NCI-H2196 (cell line): Measurements from ENCODE around the gene SPDYE1.
"Not testable (repeated sequence)": the region's sequence is repeated elsewhere in the genome, so short reads cannot be mapped to it uniquely, and the experiment has no call there.

Experiments used
- DNase-seq: peaks from one replicate; lab custom pipeline; 2025; ENCODE audit not compliant: unreplicated experiment; lab: John Stamatoyannopoulos, UW

The SPDYE1 gene

GRCh38 chr7:43990829-43991228, 6.9 kb upstream of the SPDYE1 start:
- not testable (repeated sequence) for DNase-seq

GRCh38 chr7:43992896-43993295, 4.8 kb upstream of the SPDYE1 start:
- DNase-seq: not testable (repeated sequence)

- not testable (repeated sequence) for DNase-seq
Measured at GRCh38 chr7:43994681-43995080, 3.0 kb upstream of the SPDYE1 start.

GRCh38 chr7:44012081-44012480, 14.4 kb downstream of the SPDYE1 start:
- not testable (repeated sequence) for DNase-seq

GRCh38 chr7:44015090-44015489, 17.4 kb downstream of the SPDYE1 start:
- DNase-seq: not testable (repeated sequence)

GRCh38 chr7:44018857-44019807, 21.4 kb downstream of the SPDYE1 start:
- DNase-seq: peak; percentile 97

GRCh38 chr7:44019825-44020224, 22.1 kb downstream of the SPDYE1 start:
- not testable (repeated sequence) for DNase-seq

- DNase-seq: not testable (repeated sequence)
Measured at GRCh38 chr7:44022069-44022468, 24.4 kb downstream of the SPDYE1 start.

GRCh38 chr7:44022796-44023467, 25.2 kb downstream of the SPDYE1 start:
- DNase-seq: not testable (repeated sequence)

GRCh38 chr7:44029433-44029832, 31.7 kb downstream of the SPDYE1 start:
- not testable (repeated sequence) for DNase-seq

- DNase-seq: not testable (repeated sequence)
Measured at GRCh38 chr7:44030029-44030428, 32.3 kb downstream of the SPDYE1 start.

- DNase-seq: not testable (repeated sequence)
Measured at GRCh38 chr7:44031319-44031718, 33.6 kb downstream of the SPDYE1 start.

GRCh38 chr7:44032031-44032430, 34.3 kb downstream of the SPDYE1 start:
- not testable (repeated sequence) for DNase-seq

GRCh38 chr7:44033971-44034844, 36.5 kb downstream of the SPDYE1 start:
- not testable (repeated sequence) for DNase-seq

- DNase-seq: not testable (repeated sequence)
Measured at GRCh38 chr7:44036364-44036763, 38.7 kb downstream of the SPDYE1 start.

GRCh38 chr7:44037951-44038350, 40.3 kb downstream of the SPDYE1 start:
- not testable (repeated sequence) for DNase-seq

- DNase-seq: not testable (repeated sequence)
Measured at GRCh38 chr7:44038553-44038952, 40.9 kb downstream of the SPDYE1 start.

GRCh38 chr7:44038961-44039558, 41.4 kb downstream of the SPDYE1 start:
- peak; percentile 92 for DNase-seq

- not testable (repeated sequence) for DNase-seq
Measured at GRCh38 chr7:44039800-44040492, 42.2 kb downstream of the SPDYE1 start.

GRCh38 chr7:44040493-44040891, 42.8 kb downstream of the SPDYE1 start:
- DNase-seq: peak; percentile 38
